K562 (cell line): Measurements from ENCODE around the gene CLCN2. TPM values are rescaled to one million over a fixed set of nuclear protein-coding genes. Genes with fewer than 3 reads are reported as not detected.
A peak's percentile ranks its signal among the peaks of the same experiment; 100 is the strongest.

Source experiments
- ATAC-seq: fragments of 200-7000 bp; cut with Tn5 transposase; 3 replicates; pipeline ENCODE4 v1.9.1; 2020; ENCODE audit warnings: moderate library complexity
- BruUV-seq: library from RNA; stranded (reverse); fragments of 400-500 nt; replicated peaks from 2 replicates; lab custom pipeline; 2021; lab: Mats Ljungman, UMichigan
- CTCF ChIA-PET: fragments of 300-600 bp; formaldehyde crosslinking; extraction: SDS; loops from one replicate; lab custom pipeline; 2021; ENCODE audit warnings: low intra/inter-chr PET ratio; lab: Yijun Ruan, JAX
- POLR2A ChIA-PET: fragments of 300-600, 350-650 bp; sonication (Branson Sonifier 250); formaldehyde crosslinking; extraction: SDS; loops from one replicate; lab custom pipeline; 2021; ENCODE audit warnings: antibody characterized with exemption, inconsistent platforms; lab: Yijun Ruan, JAX
- DNase-seq, 4 experiments: peaks; one replicate each; pipeline versions ENCODE4 v3.0.0 to v3.0.0-alpha.2; 2011 to 2018; ENCODE audit warnings: low spot score in 3 of 4, mixed read lengths in 3 of 4; ENCODE audit errors: extremely low read depth in 1 of 4
- FAIRE-seq: peaks from 2 replicates; lab custom pipeline; 2011; peaks lifted over from hg19 to GRCh38; lab: Jason Lieb, UNC
- H2AFZ ChIP-seq: 2 replicates; pipeline ENCODE4 v1.6.0; 2011; ENCODE audit warnings: low read depth, low read length, control low read depth, inconsistent platforms
- H3K27ac ChIP-seq: fragments of 200-600 bp; 3 replicates; pipeline ENCODE4 v1.8.0; 2011; ENCODE audit warnings: low read depth, mild to moderate bottlenecking, control low read depth, inconsistent platforms, low read length, moderate library complexity, mixed read lengths; ENCODE audit errors: extremely low read depth
- H3K27me3 ChIP-seq, 2 experiments: fragments of 300-600 bp in 1 of 2; 2 replicates in 1 of 2; 3 replicates in 1 of 2; pipeline versions ENCODE4 v1.6.0 to v1.8.0; 2011; ENCODE audit warnings: inconsistent platforms in 2 of 2, low read length in 2 of 2, mild to moderate bottlenecking in 1 of 2, mixed read lengths in 1 of 2, moderate library complexity in 1 of 2; ENCODE audit not compliant: control insufficient read depth in 2 of 2, insufficient read depth in 2 of 2
- H3K36me3 ChIP-seq: fragments of 300-600 bp; 3 replicates; pipeline ENCODE4 v1.8.0; 2011; ENCODE audit warnings: mild to moderate bottlenecking, low read length, inconsistent platforms; ENCODE audit not compliant: control insufficient read depth, insufficient read depth
- H3K4me1 ChIP-seq, 2 experiments: fragments of 200-600 bp in 1 of 2; replicated peaks in 1 of 2; 2 replicates in 1 of 2; 3 replicates in 1 of 2; pipeline versions ENCODE4 v1.5.1 to v1.8.0; 2011; ENCODE audit warnings: inconsistent platforms in 2 of 2, low read length in 2 of 2, mild to moderate bottlenecking in 1 of 2, mixed read lengths in 1 of 2, moderate library complexity in 1 of 2; ENCODE audit not compliant: control insufficient read depth in 2 of 2, insufficient read depth in 2 of 2
- H3K4me2 ChIP-seq: 2 replicates; pipeline ENCODE4 v1.6.1; 2011; ENCODE audit warnings: low read length, control low read depth, inconsistent platforms, mixed read lengths; ENCODE audit not compliant: insufficient read depth
- H3K4me3 ChIP-seq: fragments of 200-600 bp; sonication (generic), shearing (Covaris generic); 2 replicates; pipeline ENCODE4 v1.5.1; 2016; ENCODE audit warnings: control low read depth, inconsistent platforms
- H3K79me2 ChIP-seq: fragments of 200-600 bp; 3 replicates; pipeline ENCODE4 v1.8.0; 2011; ENCODE audit warnings: low read length, inconsistent platforms; ENCODE audit not compliant: control insufficient read depth, insufficient read depth
- H3K9ac ChIP-seq, 2 experiments: 2 replicates each; pipeline versions ENCODE4 v1.6.0 to v1.6.1; 2011; ENCODE audit warnings: low read depth in 2 of 2, low read length in 2 of 2, control low read depth in 1 of 2, inconsistent platforms in 1 of 2, mild to moderate bottlenecking in 1 of 2, mixed read lengths in 1 of 2; ENCODE audit not compliant: insufficient read depth in 1 of 2
- H3K9me1 ChIP-seq: one replicate; pipeline ENCODE4 v1.6.0; 2011; ENCODE audit warnings: inconsistent platforms, mild to moderate bottlenecking, low read length, moderate library complexity; ENCODE audit not compliant: control insufficient read depth, insufficient read depth
- H3K9me3 ChIP-seq: replicated peaks from 2 replicates; pipeline ENCODE4 v1.5.1; 2011; ENCODE audit warnings: low read depth, low read length, inconsistent platforms; ENCODE audit not compliant: control insufficient read depth, insufficient read depth
- H4K20me1 ChIP-seq: replicated peaks from 2 replicates; pipeline ENCODE4 v1.6.1; 2011; ENCODE audit warnings: low read length, inconsistent platforms, mixed read lengths; ENCODE audit not compliant: control insufficient read depth, insufficient read depth
- DPF2 ChIP-seq: fragments of 450-650 bp; IDR thresholded peaks from 2 replicates; pipeline ENCODE4 v1.6.1; 2016
- LEF1 ChIP-seq: fragments of 450-650 bp; IDR thresholded peaks from 2 replicates; pipeline ENCODE4 v1.6.1; 2016; ENCODE audit warnings: mild to moderate bottlenecking
- POLR2G ChIP-seq: fragments of 200-400 bp; formaldehyde crosslinking; IDR thresholded peaks from 2 replicates; pipeline ENCODE4 v1.6.1; 2017; ENCODE audit warnings: low read depth, mild to moderate bottlenecking, antibody characterized with exemption, low read length, moderate library complexity
- USF1 ChIP-seq: sonication (generic); formaldehyde crosslinking; IDR thresholded peaks from 2 replicates; pipeline ENCODE4 v1.9.0; 2022; ENCODE audit warnings: mild to moderate bottlenecking, missing genetic modification reagents
- USF2 ChIP-seq: sonication (generic); formaldehyde crosslinking; IDR thresholded peaks from 2 replicates; pipeline ENCODE4 v1.5.0; 2020; ENCODE audit warnings: missing genetic modification reagents
- ZBTB34 ChIP-seq: fragments of 250-450 bp; sonication (Bioruptor Pico); IDR thresholded peaks from 2 replicates; pipeline ENCODE4 v1.8.0; 2021; ENCODE audit warnings: mild to moderate bottlenecking, moderate library complexity
- WGBS: fragments of 100-300 bp; shearing (Covaris generic); methylation state at CpG from one replicate; pipeline ENCODE4 v1.1.6; 2016; ENCODE audit warnings: low coverage, mixed read lengths; ENCODE audit not compliant: insufficient coverage; ENCODE audit errors: missing lambda C conversion rate; 5-methylcytosine and 5-hydroxymethylcytosine counted together
- in situ Hi-C: fragments of 300-500 bp; cut with MboI; formaldehyde crosslinking; loops from 4 replicates; pipeline ENCODE4 v1.15.0; 2018; ENCODE audit warnings: inconsistent platforms, mixed read lengths
- intact Hi-C: fragments of 100-400 bp; cut with micrococcal nuclease; formaldehyde crosslinking; loops from 2 replicates; pipeline ENCODE4 v1.14.2; 2022
- polyA plus RNA-seq, 8 experiments: library from polyadenylated mRNA; depleted of rRNA in 4 of 8; stranded (reverse) in 5 of 8; unstranded in 3 of 8; fragments of >200 nt; fragmentation: Nextera tagmentation in 2 of 8; fragmentation: Illumina TruSeq in 1 of 8; extraction: Ambion mirVana in 2 of 8; extraction: Trizol in 1 of 8; gene quantifications; 2 replicates each; pipeline versions ENCODE4 v1.2.1 to v1.2.3, GENCODE V29; 2011 to 2014; ENCODE audit warnings: inconsistent platforms in 1 of 8, missing spikeins in 1 of 8
- total RNA-seq, 7 experiments: library from RNA; depleted of rRNA in 6 of 7; stranded (reverse); fragments of >200 nt in 6 of 7; fragmentation: Illumina TruSeq in 2 of 7; extraction: Trizol in 2 of 7; gene quantifications; 2 replicates each; pipeline versions ENCODE4 v1.2.1 to v1.2.3, GENCODE V29; 2011 to 2021; ENCODE audit warnings: low replicate concordance in 1 of 7

Gene CLCN2
- total and polyA plus RNA-seq, 9 of the 15 experiments (the other 6 are each of a cell fraction or from before 2014, with no cell fraction given): 0.10 to 14.0 (median 6.9) TPM

DNA sequence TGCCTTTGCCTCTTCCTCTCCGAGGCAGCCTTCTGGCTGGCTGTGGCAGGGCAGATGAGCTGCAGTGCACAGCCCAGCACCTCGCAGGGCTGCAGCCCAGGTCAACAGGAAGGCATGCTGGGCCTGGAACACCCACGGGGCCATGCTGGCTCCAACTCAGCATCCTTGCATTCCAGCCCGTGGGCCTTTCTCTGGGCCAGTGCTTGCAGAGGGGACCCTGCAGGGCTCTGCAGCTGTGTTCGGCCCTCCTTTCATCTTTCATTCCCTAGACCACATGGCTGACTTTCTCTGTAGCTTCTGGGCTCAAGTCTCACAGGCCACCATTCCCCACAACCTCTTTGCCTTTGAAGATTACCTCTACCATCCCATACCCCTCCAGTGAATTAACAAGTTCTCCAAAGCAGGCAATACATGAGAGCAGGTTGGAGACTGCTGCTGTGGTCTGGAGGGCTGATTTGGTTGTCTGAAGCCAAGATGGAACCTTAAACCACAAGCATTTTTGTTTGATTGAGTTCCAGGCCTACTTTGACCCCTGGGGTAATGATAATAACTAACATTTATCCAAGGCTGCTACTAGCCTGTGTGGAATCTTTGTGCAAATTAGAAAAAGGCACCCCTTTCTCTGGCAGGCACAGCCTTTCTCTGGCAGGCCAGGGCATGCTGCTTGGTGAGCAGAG lies 18.1 kb downstream of the CLCN2 start:
- peak; percentile 39; the same call in 1 of the 2 replicates for TF ChIP-seq POLR2G
- TF ChIP-seq DPF2: no peak
- TF ChIP-seq LEF1: no peak
- POLR2A ChIA-PET: interaction anchor here (0.6 to 1.1 kb wide), 5 partner anchors 15 to 182 kb away, joined by 3 to 5 read pairs (median 3); no protein-coding TSS in a partner anchor
- no TSS peak for BruUV-seq
- CTCF ChIA-PET: no interaction called here
- peaks cover 6% of the 10 kb centered on the region for H3K9me1 ChIP-seq
- no peaks in the 10 kb centered on the region for H3K9me3 ChIP-seq
- H3K27ac ChIP-seq: no peak overlapping the region
- H4K20me1 ChIP-seq: no peaks in the 10 kb centered on the region
- 65% methylated on average over 3 of the region's 5 CpGs for WGBS
- no peak overlapping the region for H3K4me3 ChIP-seq
- peaks cover 30 to 53% of the 10 kb centered on the region in 2 experiments for H3K4me1 ChIP-seq
- H2AFZ ChIP-seq: no peak overlapping the region
- ATAC-seq (no peak), DNase-seq (no peak), FAIRE-seq (no peak)
- intact Hi-C loops (no loop called here), in situ Hi-C loops (no loop called here)
- H3K36me3 ChIP-seq: peaks cover 33% of the 10 kb centered on the region; the same call in 2 of the 3 replicates
- H3K79me2 ChIP-seq: peaks cover 8% of the 10 kb centered on the region; the same call in 2 of the 3 replicates
- no peak overlapping the region for H3K4me2 ChIP-seq
- peak overlapping the region in 1 of 2 experiments; percentile 17; a peak in 2 of 4 replicates for H3K9ac ChIP-seq
- no peaks in the 10 kb centered on the region for H3K27me3 ChIP-seq

GRCh38 chr3:184341925-184342324 lies 19.5 kb downstream of the CLCN2 start:
- TF ChIP-seq ZBTB34 (CRISPR knock-in tag) (no peak), USF1 (CRISPR knock-in tag) (0 out of 2 replicates have a peak, but pooled peaks have one; percentile 27), USF2 (CRISPR knock-in tag) (0 out of 2 replicates have a peak, but pooled peaks have one; percentile 33)
- TF ChIP-seq, all 486 proteins: peak for 2
- FAIRE-seq (no peak), ATAC-seq (no peak), DNase-seq (no peak)
- no peak overlapping the region for H2AFZ ChIP-seq
- H3K36me3 ChIP-seq: peaks cover 27% of the 10 kb centered on the region; the same call in 2 of the 3 replicates
- intact Hi-C loops: no loop called here
- CTCF ChIA-PET: no interaction called here
- peaks cover 10% of the 10 kb centered on the region for H3K9me1 ChIP-seq
- in situ Hi-C loops: no loop called here
- H3K27me3 ChIP-seq: no peaks in the 10 kb centered on the region
- no peak overlapping the region for H3K9ac ChIP-seq
- peaks cover 16% of the 10 kb centered on the region for H3K79me2 ChIP-seq
- peaks cover 23 to 50% of the 10 kb centered on the region in 2 experiments for H3K4me1 ChIP-seq
- H3K27ac ChIP-seq: no peak overlapping the region
- POLR2A ChIA-PET: interaction anchor here (0.7 to 1.6 kb wide), 4 partner anchors 9 to 306 kb away, joined by 3 to 6 read pairs (median 5); no protein-coding TSS in a partner anchor
- H3K4me2 ChIP-seq: no peak overlapping the region
- no peak overlapping the region for H3K4me3 ChIP-seq
- 64% methylated on average over 7 of the region's 7 CpGs for WGBS
- BruUV-seq: no TSS peak
- no peaks in the 10 kb centered on the region for H3K9me3 ChIP-seq
- H4K20me1 ChIP-seq: no peaks in the 10 kb centered on the region; the same call in 1 of the 2 replicates
